ENCODE results near the gene ERC2.

The ERC2 gene

GRCh38 chr3:55583475-55583874 lies 884.8 kb downstream of the ERC2 start:
- TF ChIP-seq ZNF8 (CRISPR knock-in tag; IDR thresholded peaks at IDR 0.05) (no peak), CSRNP3 (CRISPR knock-in tag; IDR thresholded peaks at IDR 0.05) (no peak), SNAI2 (CRISPR knock-in tag; IDR thresholded peaks at IDR 0.05) (no peak), ARNTL (CRISPR knock-in tag; IDR thresholded peaks at IDR 0.05; ENCODE audit: borderline replicate concordance, low read depth) (no peak), TCF4 (CRISPR knock-in tag; IDR thresholded peaks at IDR 0.05; ENCODE audit: borderline replicate concordance) (no peak), ZC3H10 (CRISPR knock-in tag; IDR thresholded peaks at IDR 0.05) (no peak), PATZ1 (CRISPR knock-in tag; IDR thresholded peaks at IDR 0.05; ENCODE audit: borderline replicate concordance) (no peak)
- ATAC-seq: no peak

- ATAC-seq: no peak
- no peak for TF ChIP-seq CREB5 (CRISPR knock-in tag; IDR thresholded peaks at IDR 0.05; ENCODE audit: low read depth)
- no peak for TF ChIP-seq TCF4 (CRISPR knock-in tag; IDR thresholded peaks at IDR 0.05; ENCODE audit: borderline replicate concordance)
- no peak for TF ChIP-seq OSR1 (CRISPR knock-in tag; IDR thresholded peaks at IDR 0.05)
- TF ChIP-seq ZFP30 (CRISPR knock-in tag; IDR thresholded peaks at IDR 0.05): no peak
- TF ChIP-seq ARNTL (CRISPR knock-in tag; IDR thresholded peaks at IDR 0.05; ENCODE audit: borderline replicate concordance, low read depth): no peak
- TF ChIP-seq ESRRG (CRISPR knock-in tag; IDR thresholded peaks at IDR 0.05): no peak
- TF ChIP-seq TSHZ2 (CRISPR knock-in tag; IDR thresholded peaks at IDR 0.05): no peak
- no peak for TF ChIP-seq BACH2 (CRISPR knock-in tag; IDR thresholded peaks at IDR 0.05; ENCODE audit: borderline replicate concordance)
- no peak for TF ChIP-seq ZFP3 (CRISPR knock-in tag; IDR thresholded peaks at IDR 0.05)
- TF ChIP-seq ISL1 (CRISPR knock-in tag; IDR thresholded peaks at IDR 0.05): no peak
- TF ChIP-seq TOX (CRISPR knock-in tag; IDR thresholded peaks at IDR 0.05; ENCODE audit: borderline replicate concordance): no peak
- no peak for TF ChIP-seq GLIS3 (CRISPR knock-in tag; IDR thresholded peaks at IDR 0.05)
- no peak for TF ChIP-seq ZNF565 (CRISPR knock-in tag; conservative IDR thresholded peaks at IDR 0.05; ENCODE audit: low read depth)
- TF ChIP-seq CSRNP3 (CRISPR knock-in tag; IDR thresholded peaks at IDR 0.05): no peak
- TF ChIP-seq ZC3H10 (CRISPR knock-in tag; IDR thresholded peaks at IDR 0.05): no peak
- TF ChIP-seq ZNF70 (CRISPR knock-in tag; IDR thresholded peaks at IDR 0.05): no peak
- TF ChIP-seq RARB (CRISPR knock-in tag; IDR thresholded peaks at IDR 0.05): no peak
- TF ChIP-seq PATZ1 (CRISPR knock-in tag; IDR thresholded peaks at IDR 0.05; ENCODE audit: borderline replicate concordance): no peak
- TF ChIP-seq CSDC2 (CRISPR knock-in tag; IDR thresholded peaks at IDR 0.05): no peak
These were observed 888.8 kb downstream of the ERC2 start for GRCh38 chr3:55579496-55579895.

All from SK-N-SH treated with all-trans-retinoic acid at 6 μM for 48 hours (cell line).